Measurements from ENCODE around the gene SPINK6.

The SPINK6 gene, protein sequence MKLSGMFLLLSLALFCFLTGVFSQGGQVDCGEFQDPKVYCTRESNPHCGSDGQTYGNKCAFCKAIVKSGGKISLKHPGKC

DNA sequence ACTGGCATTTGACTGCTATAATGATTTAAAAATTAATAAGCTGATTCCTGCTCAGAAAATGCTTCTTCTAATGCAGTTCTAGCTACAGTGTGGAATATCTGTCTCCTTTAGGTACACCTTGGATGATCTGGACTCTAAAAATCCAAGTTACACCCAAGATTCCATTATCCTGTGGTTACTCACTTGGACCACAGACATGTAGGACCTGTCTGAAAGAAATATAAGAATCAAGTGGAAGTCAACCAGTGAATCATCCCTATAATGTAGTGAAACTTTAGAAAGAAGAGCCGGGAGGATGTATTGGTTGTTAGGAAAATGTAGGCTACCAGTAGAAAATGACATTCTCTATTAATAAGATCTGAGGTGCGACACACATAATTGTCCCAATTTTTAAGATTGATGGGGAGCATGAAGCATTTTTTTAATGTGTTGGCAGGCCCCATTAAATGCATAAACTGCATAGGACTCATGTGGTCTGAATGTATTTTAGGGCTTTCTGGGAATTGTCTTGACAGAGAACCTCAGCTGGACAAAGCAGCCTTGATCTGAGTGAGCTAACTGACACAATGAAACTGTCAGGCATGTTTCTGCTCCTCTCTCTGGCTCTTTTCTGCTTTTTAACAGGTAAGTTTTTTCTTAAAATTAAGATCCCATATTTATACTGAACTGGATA is at the start of gene SPINK6:
Gene SPINK6, plus strand, starts transcription at position 512 of the 673 bp plus-strand sequence. Its CDS starts 55 bp downstream, at position 567.
- ATAC-seq (no peak), DNase-seq (no peak)
- no peaks in the 10 kb centered on the region for H3K9me3 Mint-ChIP-seq
- no peak within 1 kb of the TSS for H3K4me3 Mint-ChIP-seq
- H3K27me3 Mint-ChIP-seq = peaks cover 26% of the 10 kb centered on the region
- H3K4me1 Mint-ChIP-seq = no peaks in the 10 kb centered on the region
- no peak within 1 kb of the TSS for H3K27ac Mint-ChIP-seq

DNA sequence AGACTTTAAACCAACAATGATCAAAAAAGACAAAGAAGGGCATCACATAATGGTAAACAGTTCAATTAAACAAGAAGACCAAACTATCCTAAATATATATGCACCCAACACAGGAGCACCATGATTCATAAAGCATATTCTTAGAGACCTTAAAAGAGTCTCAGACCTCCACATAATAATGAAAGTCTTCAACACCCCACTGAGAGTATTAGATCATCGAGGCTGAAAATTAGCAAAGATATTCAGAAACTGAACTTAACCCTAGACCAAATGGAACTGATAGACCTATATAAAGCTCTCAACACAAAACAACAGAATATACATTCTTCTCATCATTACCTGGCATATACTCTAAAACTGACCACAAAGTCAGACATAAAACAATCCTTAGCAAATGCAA is 46.2 kb upstream of the SPINK6 start:
- Mint-ChIP-seq H3K27ac (no peak overlapping the region), H3K9me3 (peaks cover 0 to 5% of the 10 kb centered on the region in 2 donors), H3K4me3 (no peak overlapping the region), H3K4me1 (no peaks in the 10 kb centered on the region), H3K27me3 (peaks cover 11% of the 10 kb centered on the region)
- ATAC-seq = peak; percentile 42
- DNase-seq = no peak

DNA sequence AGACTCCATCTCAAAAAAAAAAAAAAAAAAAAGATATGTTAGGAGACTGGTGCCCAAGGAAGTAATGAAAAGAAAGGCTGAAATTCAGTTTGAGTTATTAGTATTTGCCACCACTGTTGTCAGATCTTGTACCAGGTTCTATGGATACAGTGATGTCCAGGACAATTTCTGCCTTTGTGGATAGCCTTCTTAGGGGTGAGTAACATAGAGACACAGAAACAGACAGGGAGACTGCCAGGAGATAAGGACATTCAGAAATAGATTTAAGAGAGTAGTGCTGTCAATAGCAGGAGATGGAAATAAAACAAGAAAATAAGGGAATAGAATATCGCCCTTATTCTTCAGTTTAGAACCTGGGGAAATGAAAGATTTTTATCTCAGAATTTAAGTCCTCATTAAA is 40.8 kb upstream of the SPINK6 start:
- no peak for ATAC-seq
- DNase-seq = no peak
- peaks cover 10% of the 10 kb centered on the region for H3K27me3 Mint-ChIP-seq
- H3K4me1 Mint-ChIP-seq = no peaks in the 10 kb centered on the region
- H3K4me3 Mint-ChIP-seq = no peak overlapping the region
- H3K9me3 Mint-ChIP-seq = no peaks in the 10 kb centered on the region
- no peak overlapping the region for H3K27ac Mint-ChIP-seq

DNA sequence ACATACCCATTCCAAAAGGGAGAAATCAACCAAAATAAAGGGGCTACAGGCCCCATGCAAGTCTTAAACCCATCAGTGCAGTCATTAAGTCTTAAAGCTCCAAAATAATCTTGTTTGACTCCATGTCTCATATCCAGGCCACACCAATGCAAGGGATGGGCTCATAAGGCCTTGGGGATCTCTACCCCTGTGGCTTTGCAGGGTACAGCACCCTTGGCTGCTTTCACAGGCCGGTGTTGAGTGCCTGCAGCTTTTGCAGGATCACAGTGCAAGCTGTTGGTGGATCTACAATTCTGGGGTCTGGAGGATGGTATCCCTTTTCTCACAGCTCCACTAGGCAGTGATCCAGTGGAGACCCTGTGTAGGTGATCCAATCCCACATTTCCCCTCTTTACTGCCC is 39.5 kb upstream of the SPINK6 start:
- Mint-ChIP-seq H3K27me3 (peaks cover 7% of the 10 kb centered on the region), H3K4me3 (no peak overlapping the region), H3K27ac (peak overlapping the region in 1 of 2 donors; percentile 22), H3K9me3 (no peaks in the 10 kb centered on the region), H3K4me1 (no peaks in the 10 kb centered on the region)
- ATAC-seq (peak; percentile 46), DNase-seq (no peak)

DNA sequence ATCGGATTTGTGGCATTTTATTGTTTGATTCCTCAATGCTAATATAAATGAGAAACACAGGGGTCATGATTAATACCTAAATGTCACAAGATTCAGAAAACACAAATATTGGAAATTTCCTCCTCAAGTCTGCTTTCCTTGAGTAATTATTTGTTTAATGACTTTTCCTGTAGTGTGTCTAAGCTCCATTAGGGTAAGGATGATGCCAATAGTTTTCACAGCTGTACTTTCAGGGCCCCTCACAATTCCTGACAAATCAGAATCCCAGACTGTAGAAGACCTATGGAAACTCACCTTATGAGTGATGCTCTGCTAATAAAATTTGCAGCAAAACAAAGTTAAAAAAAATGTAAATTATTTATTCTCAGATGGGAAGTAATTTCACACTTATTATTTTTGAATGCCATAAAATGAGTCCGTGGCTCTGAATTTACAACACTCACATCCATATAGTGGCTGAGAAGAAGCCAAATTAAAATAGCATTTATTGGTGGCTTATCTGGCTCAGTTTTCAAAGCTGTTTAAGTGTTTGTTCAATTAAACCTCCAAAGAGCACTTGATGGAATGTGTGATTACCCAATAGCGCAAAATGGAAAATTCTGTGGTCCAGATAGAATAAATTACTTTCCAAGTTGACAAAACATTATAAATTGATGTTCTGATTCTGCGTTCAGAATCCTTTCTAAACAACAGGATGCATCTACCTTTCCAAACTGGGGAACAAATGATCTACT is 36.1 kb upstream of the SPINK6 start:
- Mint-ChIP-seq H3K4me1 (no peaks in the 10 kb centered on the region), H3K27me3 (peaks cover 7% of the 10 kb centered on the region), H3K27ac (no peak overlapping the region), H3K9me3 (no peaks in the 10 kb centered on the region), H3K4me3 (no peak overlapping the region)
- ATAC-seq = no peak
- no peak for DNase-seq

DNA sequence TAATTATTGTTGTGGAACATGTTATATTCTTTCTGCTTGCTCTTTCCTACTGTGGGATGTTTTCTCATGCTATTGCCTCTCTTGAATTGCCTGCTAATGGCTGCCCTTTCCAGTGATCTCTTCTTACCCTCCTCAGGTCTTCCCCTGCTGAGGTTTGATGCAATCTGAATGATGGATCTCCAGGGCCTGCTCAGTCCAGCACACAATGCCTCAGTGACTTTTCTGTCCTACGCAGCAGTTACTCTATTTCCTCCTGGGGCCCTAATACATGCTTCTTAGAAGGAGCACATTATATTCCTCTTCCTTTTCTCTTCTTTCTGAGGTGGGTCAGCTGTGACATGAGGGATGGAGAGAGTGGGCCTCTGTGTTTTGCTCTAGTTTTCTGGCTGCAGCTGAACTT is 34.6 kb upstream of the SPINK6 start, which contains the start of gene SPINK14:
Gene SPINK14, plus strand, starts transcription at position 301 of the 400 bp plus-strand sequence. CDS start 1,187 bp downstream, outside the sequence.
- no peak for DNase-seq
- H3K27me3 Mint-ChIP-seq = peaks cover 7% of the 10 kb centered on the region
- H3K9me3 Mint-ChIP-seq = no peaks in the 10 kb centered on the region
- ATAC-seq = no peak
- H3K27ac Mint-ChIP-seq = no peak within 1 kb of the TSS
- H3K4me3 Mint-ChIP-seq = no peak within 1 kb of the TSS
- no peaks in the 10 kb centered on the region for H3K4me1 Mint-ChIP-seq

DNA sequence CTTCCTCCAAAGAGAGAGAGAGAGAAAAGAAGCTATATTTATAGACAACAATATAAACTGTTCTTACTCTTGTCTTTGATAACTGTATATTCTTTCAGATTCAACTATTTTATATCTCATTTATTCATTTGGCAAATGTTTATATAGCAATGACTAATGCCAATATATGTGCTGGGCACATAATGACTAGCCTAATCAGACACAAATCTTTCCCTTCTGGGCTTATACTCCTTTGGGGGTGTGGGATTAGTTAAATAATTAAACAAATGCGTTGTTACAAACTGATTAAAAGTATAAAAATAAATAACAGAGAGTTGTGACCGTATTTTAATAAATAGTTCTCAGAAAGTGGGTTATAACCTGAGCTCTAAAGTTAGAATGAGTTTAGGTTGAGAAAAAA is 30.5 kb upstream of the SPINK6 start:
- ATAC-seq (no peak), DNase-seq (no peak)
- Mint-ChIP-seq H3K4me1 (no peaks in the 10 kb centered on the region), H3K27me3 (peaks cover 14% of the 10 kb centered on the region), H3K4me3 (no peak overlapping the region), H3K27ac (no peak overlapping the region), H3K9me3 (no peaks in the 10 kb centered on the region)

DNA sequence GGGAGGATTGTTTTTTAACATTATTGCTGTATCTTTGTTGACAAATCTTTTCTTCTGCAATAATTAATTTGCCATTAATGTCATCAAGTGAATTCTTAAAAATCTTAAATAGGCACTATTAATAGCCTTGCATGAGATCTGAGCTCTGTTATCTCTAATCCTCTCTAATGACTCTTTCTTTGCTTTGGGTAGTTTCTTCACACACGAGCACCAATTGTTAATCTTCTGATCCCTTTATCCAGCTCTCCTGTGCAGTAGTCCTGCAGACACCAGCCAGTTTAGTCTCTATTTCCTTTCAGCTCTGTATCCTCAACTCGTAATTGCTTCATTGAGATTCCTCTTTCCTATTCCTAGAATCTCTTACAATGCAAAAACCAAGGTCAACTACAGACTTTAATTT is 26.4 kb upstream of the SPINK6 start:
- Mint-ChIP-seq H3K27me3 (peaks cover 26% of the 10 kb centered on the region), H3K9me3 (no peaks in the 10 kb centered on the region), H3K4me1 (no peaks in the 10 kb centered on the region), H3K4me3 (no peak overlapping the region), H3K27ac (no peak overlapping the region)
- ATAC-seq = no peak
- no peak for DNase-seq

DNA sequence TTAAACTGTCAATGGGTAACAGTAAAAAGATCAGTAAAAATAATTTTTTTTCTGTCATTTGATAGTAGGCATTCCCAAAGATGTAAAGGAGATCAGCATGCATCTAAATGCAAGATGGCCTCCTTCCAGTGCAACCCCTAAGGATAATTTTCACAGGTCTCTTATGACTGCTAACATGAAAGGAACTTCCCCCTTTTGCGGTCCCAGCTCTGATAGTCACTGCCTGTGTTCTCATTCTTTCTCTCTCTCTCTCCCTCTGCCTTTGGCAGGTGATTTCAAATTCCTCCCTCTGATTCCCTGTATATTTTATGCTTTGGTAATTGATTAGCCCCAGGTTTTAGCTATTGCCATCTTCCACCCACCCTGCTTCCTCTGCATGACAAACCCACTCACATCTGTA is 25.6 kb upstream of the SPINK6 start:
- Mint-ChIP-seq H3K4me3 (no peak overlapping the region), H3K4me1 (no peaks in the 10 kb centered on the region), H3K27ac (no peak overlapping the region), H3K9me3 (no peaks in the 10 kb centered on the region), H3K27me3 (peaks cover 26% of the 10 kb centered on the region)
- no peak for ATAC-seq
- DNase-seq = no peak

DNA sequence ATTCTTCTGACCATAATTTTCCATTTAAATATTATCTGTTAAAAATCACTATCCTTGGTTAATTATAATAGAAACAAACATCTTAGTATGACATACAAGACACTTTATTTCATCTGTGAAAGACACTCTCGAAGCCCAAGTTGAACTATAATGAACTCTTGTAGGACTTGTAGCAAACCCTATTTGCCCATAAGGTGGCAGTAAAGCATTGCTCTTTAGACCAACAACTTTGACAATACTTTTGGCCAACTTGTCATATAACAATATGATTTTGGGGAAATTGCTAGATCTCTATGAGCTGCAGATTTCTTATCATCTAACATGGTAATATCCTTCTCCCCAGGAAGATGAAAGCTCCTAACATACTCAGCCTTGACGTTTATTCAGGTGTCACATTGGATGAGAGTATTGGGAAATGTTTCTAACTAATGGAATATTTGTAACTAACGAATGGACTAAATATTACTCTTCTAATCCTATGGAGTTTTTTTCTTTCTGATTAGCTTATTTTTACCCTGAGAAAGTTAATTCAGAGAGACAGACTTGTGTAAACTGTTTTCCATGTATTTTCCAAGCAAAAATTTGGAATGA is 23.5 kb upstream of the SPINK6 start:
- H3K27ac Mint-ChIP-seq = no peak overlapping the region
- peak; percentile 7 to 9 for DNase-seq
- ATAC-seq = peak; percentile 76

DNA sequence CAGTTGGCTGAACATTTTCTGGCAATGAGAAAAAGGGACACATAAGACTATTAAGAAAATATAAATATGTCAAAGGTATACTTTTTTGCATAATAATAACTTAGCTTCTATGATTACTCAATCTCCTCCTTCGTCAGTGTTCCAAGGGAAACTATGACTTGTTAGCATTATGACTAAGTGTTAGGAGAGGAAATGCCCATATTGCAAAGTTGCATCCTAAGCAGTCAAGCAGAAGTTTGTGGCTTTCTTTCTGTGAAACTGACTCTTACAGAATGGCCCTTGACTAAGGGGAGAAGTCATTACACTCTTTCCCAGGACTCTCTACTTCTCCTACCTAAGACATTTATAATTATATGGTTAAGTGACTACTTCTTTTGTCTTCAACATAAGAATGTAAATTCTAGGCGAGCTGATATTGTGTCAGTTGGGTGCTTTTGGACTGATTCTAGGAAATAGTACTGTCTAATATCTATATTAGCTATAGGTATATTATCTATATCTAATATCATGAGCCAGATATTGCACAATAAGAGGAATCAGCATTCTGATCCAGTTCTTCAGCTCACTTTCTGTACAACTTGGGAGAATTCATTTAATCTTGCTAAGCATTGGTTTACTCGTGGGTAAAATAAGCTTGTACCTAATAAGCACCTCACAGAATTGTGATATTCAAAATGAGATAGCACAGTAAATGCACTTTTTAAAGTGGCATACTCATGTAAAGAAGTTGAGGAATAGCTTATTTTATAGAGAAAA is 16.4 kb upstream of the SPINK6 start:
- ATAC-seq = peak; percentile 100
- H3K4me3 Mint-ChIP-seq = no peak overlapping the region
- no peaks in the 10 kb centered on the region for H3K9me3 Mint-ChIP-seq

More for the DNA sequence above, 23.5 kb upstream of the SPINK6 start:
- Mint-ChIP-seq H3K27me3 (peaks cover 31% of the 10 kb centered on the region), H3K4me3 (no peak overlapping the region), H3K4me1 (no peaks in the 10 kb centered on the region), H3K9me3 (no peaks in the 10 kb centered on the region)

DNA sequence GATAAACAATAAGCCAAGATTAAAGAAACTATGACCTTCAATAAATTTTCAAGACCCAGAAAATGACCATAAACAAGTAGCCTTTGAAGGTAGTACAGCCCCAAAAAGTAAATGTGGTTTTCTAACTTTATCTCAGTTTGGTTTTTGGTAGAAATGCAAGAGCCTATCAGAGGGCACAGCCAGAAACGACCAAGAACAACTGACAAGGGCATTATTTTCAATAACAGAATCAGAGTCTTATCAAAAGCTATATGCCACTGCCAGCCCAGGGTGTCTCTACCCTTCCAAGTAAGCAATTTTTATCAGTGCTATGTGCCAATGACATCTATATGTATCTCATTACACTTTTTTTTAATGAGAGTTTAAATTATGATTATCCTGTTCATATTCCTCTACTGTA is 11.8 kb upstream of the SPINK6 start:
- Mint-ChIP-seq H3K4me3 (no peak overlapping the region), H3K4me1 (peaks cover 5% of the 10 kb centered on the region), H3K27ac (no peak overlapping the region), H3K27me3 (peaks cover 24% of the 10 kb centered on the region), H3K9me3 (no peaks in the 10 kb centered on the region)
- DNase-seq (no peak), ATAC-seq (no peak)

More for the DNA sequence above, 16.4 kb upstream of the SPINK6 start:
- H3K27me3 Mint-ChIP-seq = peaks cover 37% of the 10 kb centered on the region
- DNase-seq = peak; percentile 12 to 35
- no peak overlapping the region for H3K27ac Mint-ChIP-seq
- H3K4me1 Mint-ChIP-seq = peaks cover 5% of the 10 kb centered on the region

DNA sequence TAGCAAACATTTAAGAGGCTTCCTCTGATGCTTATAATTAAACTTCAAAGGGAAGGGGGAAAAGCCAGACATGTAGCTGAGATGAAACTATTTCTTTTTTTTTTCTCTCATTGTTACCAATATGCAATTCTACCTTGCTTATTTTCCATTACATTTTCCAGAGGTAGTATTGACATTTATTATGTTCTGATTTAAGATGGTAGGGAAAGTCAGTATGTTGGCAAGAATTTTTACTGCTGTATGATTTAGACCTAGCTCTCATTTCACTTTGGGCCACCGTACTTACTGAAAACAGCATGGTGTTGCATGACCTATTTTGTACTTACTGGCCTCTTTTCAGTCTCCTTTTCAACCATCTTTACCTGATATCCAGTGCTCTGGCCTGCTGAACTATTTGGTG is 9.6 kb upstream of the SPINK6 start:
- ATAC-seq = no peak
- no peak overlapping the region for H3K4me3 Mint-ChIP-seq
- peaks cover 15% of the 10 kb centered on the region for H3K27me3 Mint-ChIP-seq
- DNase-seq = no peak
- H3K4me1 Mint-ChIP-seq = no peaks in the 10 kb centered on the region
- no peaks in the 10 kb centered on the region for H3K9me3 Mint-ChIP-seq
- H3K27ac Mint-ChIP-seq = no peak overlapping the region

DNA sequence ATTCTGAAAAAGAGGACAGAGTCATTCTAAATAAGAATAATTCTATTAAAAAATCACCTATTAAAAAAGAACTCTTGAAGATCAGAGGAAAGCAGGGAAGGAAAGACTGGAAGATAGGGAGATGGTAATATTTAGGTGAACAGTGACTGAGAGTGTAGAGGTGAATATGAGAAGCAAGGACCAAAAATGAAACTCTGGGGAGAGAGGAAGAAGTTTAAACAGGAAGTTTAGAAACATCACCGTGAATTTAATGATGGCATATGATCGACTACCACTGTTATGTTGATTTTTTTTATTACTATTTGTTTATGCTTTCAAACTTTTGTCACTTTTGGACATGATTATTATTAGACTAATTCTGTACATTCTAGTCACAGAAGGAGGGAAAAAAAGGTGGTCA is 1.7 kb upstream of the SPINK6 start:
- H3K27ac Mint-ChIP-seq = no peak overlapping the region
- no peak for DNase-seq
- no peaks in the 10 kb centered on the region for H3K4me1 Mint-ChIP-seq
- no peak overlapping the region for H3K4me3 Mint-ChIP-seq
- peaks cover 19% of the 10 kb centered on the region for H3K27me3 Mint-ChIP-seq
- H3K9me3 Mint-ChIP-seq = no peaks in the 10 kb centered on the region
- no peak for ATAC-seq

DNA sequence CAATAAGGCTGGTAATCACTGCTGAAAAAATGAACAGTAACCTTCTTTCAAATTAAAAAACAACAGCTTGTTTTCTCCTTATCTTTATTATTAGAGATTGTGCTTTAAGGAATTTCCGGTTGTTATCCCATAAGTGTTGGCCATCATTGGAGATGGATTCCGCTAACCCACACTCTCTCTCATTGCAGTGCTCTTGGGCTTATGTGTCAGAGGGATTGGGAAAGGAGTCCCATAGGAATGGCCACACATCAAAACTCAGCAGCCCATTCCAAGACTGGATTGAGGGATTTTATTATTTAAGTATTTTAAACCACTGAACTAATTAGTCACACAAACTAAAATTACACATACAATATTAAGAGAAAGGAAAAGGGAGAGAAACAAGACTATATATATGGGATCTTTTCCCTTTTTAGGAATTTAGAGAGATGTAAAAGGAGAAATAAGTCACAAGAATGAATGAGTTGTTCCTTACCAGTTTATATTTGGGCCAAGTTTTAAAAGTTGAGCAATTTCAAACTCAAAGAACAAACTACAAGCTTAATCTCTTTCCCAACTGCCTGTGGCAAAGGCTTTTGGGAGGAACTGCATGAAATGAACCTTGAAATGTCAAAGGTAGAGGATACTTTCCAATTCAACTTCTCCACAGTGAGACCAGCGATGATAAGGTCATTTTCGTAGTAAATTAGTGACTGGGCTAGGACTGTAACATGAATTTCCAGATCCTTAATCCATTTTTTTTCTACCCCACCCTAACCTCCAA is 2.4 kb downstream of the SPINK6 start:
- Mint-ChIP-seq H3K27ac (no peak overlapping the region), H3K9me3 (no peaks in the 10 kb centered on the region), H3K27me3 (peaks cover 12% of the 10 kb centered on the region), H3K4me1 (no peaks in the 10 kb centered on the region), H3K4me3 (no peak overlapping the region)
- ATAC-seq (no peak), DNase-seq (no peak)

Data from stimulated activated naive CD8-positive, alpha-beta T cell treated with anti-CD3 and anti-CD28 coated beads, Interleukin-15, amount 100 ng/mL, for 72 hours (primary cell).